ENCODE measurements around the gene ZBTB25. TPM values are rescaled to one million over a fixed set of nuclear protein-coding genes. Genes with fewer than 3 reads are reported as not detected.

The ZBTB25 gene
- total RNA-seq, 1 experiment from 2014 or later, result 4.0 TPM

GRCh38 chr14:64411001-64411400, 92.6 kb downstream of the ZBTB25 start:
- H3K4me3 ChIP-seq (ENCODE audit: low read length), result no peak overlapping the region
- ChIA-PET CTCF (no interaction called here), POLR2A (ENCODE audit: unreplicated experiment) (no interaction called here)
- no peaks in the 10 kb centered on the region for H3K27me3 ChIP-seq (ENCODE audit: low read length)
- intact Hi-C loops (cut with micrococcal nuclease), result no loop called here
- no peak overlapping the region for H2AFZ ChIP-seq (ENCODE audit: low read length)
- no peaks in the 10 kb centered on the region for H3F3A ChIP-seq (ENCODE audit: low read length, unreplicated experiment)
- TF ChIP-seq EZH2 (IDR thresholded peaks at IDR 0.05; ENCODE audit: low read length, unreplicated experiment) (no peak), EZH2phosphoT487 (IDR thresholded peaks at IDR 0.05; ENCODE audit: borderline replicate concordance, low read length) (no peak)
- TF ChIP-seq, protein P1, sequence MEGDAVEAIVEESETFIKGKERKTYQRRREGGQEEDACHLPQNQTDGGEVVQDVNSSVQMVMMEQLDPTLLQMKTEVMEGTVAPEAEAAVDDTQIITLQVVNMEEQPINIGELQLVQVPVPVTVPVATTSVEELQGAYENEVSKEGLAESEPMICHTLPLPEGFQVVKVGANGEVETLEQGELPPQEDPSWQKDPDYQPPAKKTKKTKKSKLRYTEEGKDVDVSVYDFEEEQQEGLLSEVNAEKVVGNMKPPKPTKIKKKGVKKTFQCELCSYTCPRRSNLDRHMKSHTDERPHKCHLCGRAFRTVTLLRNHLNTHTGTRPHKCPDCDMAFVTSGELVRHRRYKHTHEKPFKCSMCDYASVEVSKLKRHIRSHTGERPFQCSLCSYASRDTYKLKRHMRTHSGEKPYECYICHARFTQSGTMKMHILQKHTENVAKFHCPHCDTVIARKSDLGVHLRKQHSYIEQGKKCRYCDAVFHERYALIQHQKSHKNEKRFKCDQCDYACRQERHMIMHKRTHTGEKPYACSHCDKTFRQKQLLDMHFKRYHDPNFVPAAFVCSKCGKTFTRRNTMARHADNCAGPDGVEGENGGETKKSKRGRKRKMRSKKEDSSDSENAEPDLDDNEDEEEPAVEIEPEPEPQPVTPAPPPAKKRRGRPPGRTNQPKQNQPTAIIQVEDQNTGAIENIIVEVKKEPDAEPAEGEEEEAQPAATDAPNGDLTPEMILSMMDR (conservative IDR thresholded peaks at IDR 0.05; ENCODE audit: low read depth, low read length), result no peak
- DNase-seq (no peak), ATAC-seq (no peak)
- H3K9me2 ChIP-seq (replicated peaks; ENCODE audit: low read length), result no peaks in the 10 kb centered on the region
- peaks cover 40% of the 10 kb centered on the region for H3K36me3 ChIP-seq (ENCODE audit: low read depth, low read length)
- H3K4me2 ChIP-seq (ENCODE audit: low read length), result no peak overlapping the region
- peaks cover 22% of the 10 kb centered on the region for H3K79me2 ChIP-seq (ENCODE audit: low read length)
- no peak overlapping the region for H3K9ac ChIP-seq (ENCODE audit: low read length)
- H4K20me1 ChIP-seq (ENCODE audit: low read length), result no peaks in the 10 kb centered on the region
- H3K4me1 ChIP-seq (ENCODE audit: insufficient read depth, low read length), result no peaks in the 10 kb centered on the region
- no peak overlapping the region for H3K27ac ChIP-seq (ENCODE audit: low read length)
- BruUV-seq (replicated peaks), result no TSS peak
- H3K9me3 ChIP-seq (ENCODE audit: low read length), result no peaks in the 10 kb centered on the region

DNA sequence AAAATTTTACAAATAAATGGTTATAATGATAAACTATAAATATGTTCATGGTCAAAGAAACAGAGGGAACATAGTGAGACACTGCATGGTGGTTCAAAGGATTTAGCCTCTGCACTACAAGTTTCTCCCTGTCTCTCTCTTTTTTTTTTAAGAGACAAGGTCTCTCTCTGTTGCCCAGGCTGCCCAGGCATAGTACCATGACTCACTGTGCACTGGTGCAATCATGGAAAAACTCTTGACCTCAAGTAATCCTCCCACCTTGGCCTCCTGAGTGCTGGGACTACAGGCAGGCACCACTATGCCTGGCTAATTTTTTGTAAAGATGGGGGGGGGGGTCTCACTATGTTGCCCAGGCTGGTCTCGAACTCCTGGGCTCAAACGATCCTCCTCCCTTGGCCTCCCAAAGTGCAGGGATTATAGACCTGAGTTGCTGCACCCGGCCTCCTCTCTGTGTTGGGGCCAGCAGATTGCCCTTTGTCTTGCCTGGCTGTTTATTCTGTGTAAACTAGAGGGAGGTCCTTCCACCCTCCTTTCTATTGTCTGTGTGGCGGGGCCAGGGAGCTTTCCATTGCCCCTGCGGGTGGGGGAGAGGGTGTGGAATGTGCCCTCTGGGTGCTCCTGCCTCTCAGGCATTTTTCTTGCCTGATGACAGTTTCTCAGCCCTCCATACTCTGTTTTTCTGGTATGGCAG, 93.4 kb downstream of the ZBTB25 start:
- intact Hi-C loops (cut with micrococcal nuclease), result no loop called here
- ChIA-PET CTCF (interaction anchor here (0.5 kb wide), 1 partner anchor 359 kb away, joined by 3 read pairs; no protein-coding TSS in a partner anchor), POLR2A (ENCODE audit: unreplicated experiment) (no interaction called here)
- H3F3A ChIP-seq (ENCODE audit: low read length, unreplicated experiment), result no peaks in the 10 kb centered on the region
- H3K4me2 ChIP-seq (ENCODE audit: low read length), result no peak overlapping the region
- no peak overlapping the region for H2AFZ ChIP-seq (ENCODE audit: low read length)
- H3K36me3 ChIP-seq (ENCODE audit: low read depth, low read length), result peaks cover 37% of the 10 kb centered on the region
- no peak overlapping the region for H3K4me3 ChIP-seq (ENCODE audit: low read length)
- no peaks in the 10 kb centered on the region for H3K4me1 ChIP-seq (ENCODE audit: insufficient read depth, low read length)
- TF ChIP-seq, protein P1 (conservative IDR thresholded peaks at IDR 0.05; ENCODE audit: low read depth, low read length), result no peak
- TF ChIP-seq EZH2 (IDR thresholded peaks at IDR 0.05; ENCODE audit: low read length, unreplicated experiment), result no peak
- no peak for TF ChIP-seq EZH2phosphoT487 (IDR thresholded peaks at IDR 0.05; ENCODE audit: borderline replicate concordance, low read length)
- H3K9me2 ChIP-seq (replicated peaks; ENCODE audit: low read length), result no peaks in the 10 kb centered on the region
- peak; percentile 21 for DNase-seq
- no TSS peak for BruUV-seq (replicated peaks)
- peaks cover 27% of the 10 kb centered on the region for H3K79me2 ChIP-seq (ENCODE audit: low read length)
- peak; percentile 48 for ATAC-seq
- no peaks in the 10 kb centered on the region for H4K20me1 ChIP-seq (ENCODE audit: low read length)
- H3K27ac ChIP-seq (ENCODE audit: low read length), result no peak overlapping the region
- no peak overlapping the region for H3K9ac ChIP-seq (ENCODE audit: low read length)
- H3K9me3 ChIP-seq (ENCODE audit: low read length), result no peaks in the 10 kb centered on the region
- H3K27me3 ChIP-seq (ENCODE audit: low read length), result no peaks in the 10 kb centered on the region
